Measurements from ENCODE around the gene PIAS4. TPM values are rescaled to one million over a fixed set of nuclear protein-coding genes. Genes with fewer than 3 reads are reported as not detected.

The PIAS4 gene
- total and polyA plus RNA-seq, 2 of the 13 experiments (the other 11 are each of a cell fraction or from before 2014, with no cell fraction given), result 9.0 to 20.1 TPM

DNA sequence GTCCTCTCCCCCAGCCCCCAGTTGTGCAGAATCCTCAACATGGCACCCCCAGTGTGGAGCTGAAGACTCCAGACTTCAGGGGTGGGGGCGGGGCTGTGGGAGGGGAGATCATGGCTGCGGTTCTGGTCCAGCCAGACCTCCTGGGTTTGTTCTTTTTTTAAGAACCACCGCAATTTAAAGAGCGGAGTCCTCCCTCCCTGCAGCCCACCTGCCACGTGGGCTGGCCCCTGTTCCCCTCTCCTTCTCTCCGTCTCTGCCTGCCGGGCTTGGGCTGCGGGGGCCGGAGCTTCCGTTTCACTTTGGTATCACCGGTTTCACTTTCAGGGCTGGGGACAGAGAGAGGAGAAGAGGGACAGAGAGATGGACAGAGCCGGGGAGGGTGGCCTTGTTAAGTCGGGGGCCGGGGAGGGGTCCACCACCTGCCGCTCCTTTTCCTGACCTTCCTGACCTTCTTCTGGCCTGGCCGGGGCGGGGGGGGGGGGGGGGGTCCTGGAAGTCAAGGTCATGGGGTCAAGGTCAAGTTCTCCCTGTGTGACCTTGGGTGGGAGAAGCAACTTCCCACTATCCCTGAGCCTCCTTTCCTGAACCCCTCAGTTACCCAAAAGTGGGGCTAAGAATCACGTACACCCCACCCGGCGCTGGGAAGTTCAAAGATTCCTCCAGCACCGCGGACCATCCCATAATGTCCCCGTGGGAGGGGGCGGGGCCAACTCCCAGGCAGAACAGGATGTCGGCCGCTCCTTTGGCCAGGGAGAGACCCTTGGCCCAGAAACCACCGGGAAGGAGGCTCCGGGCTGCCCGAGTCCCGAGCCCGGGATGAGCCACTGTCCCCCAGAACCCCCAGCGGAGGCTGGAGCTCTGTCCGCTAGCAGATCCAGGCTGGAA, 70.5 kb downstream of the PIAS4 start (continued):
- no peak for TF ChIP-seq ZNF224 (CRISPR knock-in tag; IDR thresholded peaks at IDR 0.05)
- TF ChIP-seq, protein P1, sequence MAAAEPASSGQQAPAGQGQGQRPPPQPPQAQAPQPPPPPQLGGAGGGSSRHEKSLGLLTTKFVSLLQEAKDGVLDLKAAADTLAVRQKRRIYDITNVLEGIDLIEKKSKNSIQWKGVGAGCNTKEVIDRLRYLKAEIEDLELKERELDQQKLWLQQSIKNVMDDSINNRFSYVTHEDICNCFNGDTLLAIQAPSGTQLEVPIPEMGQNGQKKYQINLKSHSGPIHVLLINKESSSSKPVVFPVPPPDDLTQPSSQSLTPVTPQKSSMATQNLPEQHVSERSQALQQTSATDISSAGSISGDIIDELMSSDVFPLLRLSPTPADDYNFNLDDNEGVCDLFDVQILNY (CRISPR knock-in tag; conservative IDR thresholded peaks at IDR 0.05), result no peak
- TF ChIP-seq PAF1 (CRISPR knock-in tag; IDR thresholded peaks at IDR 0.05), result no peak
- no peak for TF ChIP-seq CBX5 (CRISPR knock-in tag; IDR thresholded peaks at IDR 0.05; ENCODE audit: borderline replicate concordance)
- TF ChIP-seq, protein P2, sequence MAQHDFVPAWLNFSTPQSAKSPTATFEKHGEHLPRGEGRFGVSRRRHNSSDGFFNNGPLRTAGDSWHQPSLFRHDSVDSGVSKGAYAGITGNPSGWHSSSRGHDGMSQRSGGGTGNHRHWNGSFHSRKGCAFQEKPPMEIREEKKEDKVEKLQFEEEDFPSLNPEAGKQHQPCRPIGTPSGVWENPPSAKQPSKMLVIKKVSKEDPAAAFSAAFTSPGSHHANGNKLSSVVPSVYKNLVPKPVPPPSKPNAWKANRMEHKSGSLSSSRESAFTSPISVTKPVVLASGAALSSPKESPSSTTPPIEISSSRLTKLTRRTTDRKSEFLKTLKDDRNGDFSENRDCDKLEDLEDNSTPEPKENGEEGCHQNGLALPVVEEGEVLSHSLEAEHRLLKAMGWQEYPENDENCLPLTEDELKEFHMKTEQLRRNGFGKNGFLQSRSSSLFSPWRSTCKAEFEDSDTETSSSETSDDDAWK (CRISPR knock-in tag; IDR thresholded peaks at IDR 0.05), result no peak
- TF ChIP-seq RFX3 (CRISPR knock-in tag; IDR thresholded peaks at IDR 0.05), result no peak
- peak; percentile 43 for TF ChIP-seq SKI (IDR thresholded peaks at IDR 0.05; ENCODE audit: partially characterized antibody)
- TF ChIP-seq ELF1 (CRISPR knock-in tag; IDR thresholded peaks at IDR 0.05), result 0 out of 2 replicates have a peak, but pooled peaks have one; percentile 8
- 0 out of 2 replicates have a peak, but pooled peaks have one; percentile 16 for TF ChIP-seq MED1 (CRISPR knock-in tag; IDR thresholded peaks at IDR 0.05)
- no peak for TF ChIP-seq GABPA (IDR thresholded peaks at IDR 0.05; ENCODE audit: low read depth, low read length)
- no peak; the same call in 1 of the 2 replicates for TF ChIP-seq GABPA (CRISPR knock-in tag; IDR thresholded peaks at IDR 0.05; ENCODE audit: low read depth)
- no peak for TF ChIP-seq DR1 (CRISPR knock-in tag; IDR thresholded peaks at IDR 0.05)
- no peak for TF ChIP-seq ZNF235 (CRISPR knock-in tag; IDR thresholded peaks at IDR 0.05; ENCODE audit: borderline replicate concordance)
- TF ChIP-seq, protein P3, sequence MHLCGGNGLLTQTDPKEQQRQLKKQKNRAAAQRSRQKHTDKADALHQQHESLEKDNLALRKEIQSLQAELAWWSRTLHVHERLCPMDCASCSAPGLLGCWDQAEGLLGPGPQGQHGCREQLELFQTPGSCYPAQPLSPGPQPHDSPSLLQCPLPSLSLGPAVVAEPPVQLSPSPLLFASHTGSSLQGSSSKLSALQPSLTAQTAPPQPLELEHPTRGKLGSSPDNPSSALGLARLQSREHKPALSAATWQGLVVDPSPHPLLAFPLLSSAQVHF (CRISPR knock-in tag; IDR thresholded peaks at IDR 0.05), result no peak

Measured in HepG2 (cell line).